ENCODE measurements around the gene NAV2.

- TF ChIP-seq EZH2 (IDR thresholded peaks at IDR 0.05; ENCODE audit: low read length, missing control alignments), result no peak
- TF ChIP-seq CTCF (conservative IDR thresholded peaks at IDR 0.05 in 1 of 2, IDR thresholded peaks at IDR 0.05 in 1 of 2; ENCODE audit: low read depth in 1 of 2, low read length in 2 of 2), result no peak
Observed at GRCh38 chr11:19868871-19869270, 156.2 kb downstream of the NAV2 start.
